GM19463 (cell line): ENCODE measurements around the gene ELOA2.
"Not testable (repeated sequence)": the region's sequence is repeated elsewhere in the genome, so short reads cannot be mapped to it uniquely, and the experiment has no call there.

Experiments
- ATAC-seq: cut with Tn5 transposase; IDR thresholded peaks from one replicate; pipeline ENCODE4 v1.9.1; 2021; ENCODE audit warnings: mild to moderate bottlenecking, moderate library complexity; ENCODE audit not compliant: unreplicated experiment

ELOA2 gene

DNA sequence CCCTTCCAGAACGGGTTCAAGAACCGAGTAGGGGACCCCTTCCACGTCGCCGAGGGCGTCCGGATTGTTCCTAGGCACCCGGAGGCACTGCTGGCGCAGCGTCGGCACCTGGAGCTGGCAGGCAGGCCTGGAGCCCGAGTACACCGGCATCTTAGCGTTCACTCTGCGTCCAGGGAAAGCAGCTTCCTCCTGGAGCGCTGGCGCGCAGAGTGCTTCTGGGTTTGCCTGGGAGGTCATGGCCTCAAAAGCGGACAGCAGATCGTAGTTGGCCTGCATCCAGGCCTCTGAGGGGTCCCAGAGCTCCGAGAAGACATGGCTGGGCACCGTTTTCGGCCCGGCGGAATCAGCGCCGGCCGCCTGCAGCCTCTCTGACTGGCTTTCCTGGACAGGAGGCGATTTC, 12.6 kb downstream of the ELOA2 start:
- ATAC-seq = not testable (repeated sequence)

DNA sequence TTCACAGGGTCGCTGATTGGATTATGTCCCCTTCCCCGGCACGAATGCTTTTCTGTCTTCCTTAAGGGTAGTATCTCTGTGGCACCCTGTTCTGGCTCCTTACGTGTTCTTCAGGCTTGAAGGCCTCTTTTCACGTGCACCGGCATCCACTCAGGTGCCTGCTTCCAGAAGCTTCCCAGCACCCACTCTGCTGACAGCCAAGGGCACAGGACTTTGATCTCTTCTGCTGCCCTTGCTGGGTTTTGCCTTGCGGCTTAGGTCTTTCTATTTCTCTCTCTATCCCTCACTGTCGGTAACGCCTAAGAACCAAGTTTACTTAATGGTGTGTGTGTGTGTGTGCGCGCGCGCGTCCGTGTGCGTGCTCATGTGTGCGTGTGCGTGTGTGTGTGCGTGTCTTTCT, 14.7 kb downstream of the ELOA2 start:
- not testable (repeated sequence) for ATAC-seq

DNA sequence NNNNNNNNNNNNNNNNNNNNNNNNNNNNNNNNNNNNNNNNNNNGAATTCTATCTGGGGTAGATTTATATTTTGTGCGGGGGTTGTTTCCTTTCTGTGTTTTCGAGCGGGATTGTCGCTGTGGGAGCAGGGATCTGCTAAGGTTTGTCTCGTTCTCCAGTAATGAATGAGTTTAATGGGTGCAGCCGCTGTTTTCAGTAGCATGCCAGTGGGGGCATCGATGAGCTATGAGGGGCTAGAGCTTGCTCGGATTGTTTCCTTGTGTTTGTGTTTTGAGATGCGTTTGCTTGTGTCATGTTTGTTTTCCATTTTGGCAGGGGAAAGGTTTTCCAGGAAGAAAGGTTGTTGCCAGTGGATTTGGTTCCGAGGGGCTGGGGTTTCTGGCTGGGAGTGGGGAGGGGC, 15.6 kb downstream of the ELOA2 start:
- ATAC-seq = not testable (repeated sequence)
